NCI-H2107 (cell line): ENCODE results near the gene PPP1CA.
"Not testable (repeated sequence)": the region's sequence is repeated elsewhere in the genome, so short reads cannot be mapped to it uniquely, and the experiment has no call there.

Experiments
- DNase-seq: peaks from one replicate; lab custom pipeline; 2025; lab: John Stamatoyannopoulos, UW

The PPP1CA gene

GRCh38 chr11:67434395-67434881, 32.8 kb upstream of the PPP1CA start:
- no peak for DNase-seq

- DNase-seq: no peak
These were observed 32.1 kb upstream of the PPP1CA start for GRCh38 chr11:67433536-67434394.

- DNase-seq: no peak
These were observed 31.1 kb upstream of the PPP1CA start for GRCh38 chr11:67432655-67433349.

GRCh38 chr11:67431346-67432249, 29.9 kb upstream of the PPP1CA start:
- DNase-seq: no peak

- DNase-seq: no peak
These were observed 28.1 kb upstream of the PPP1CA start for GRCh38 chr11:67429722-67430121.

- DNase-seq: no peak
These were observed 27.5 kb upstream of the PPP1CA start for GRCh38 chr11:67429038-67429668.

- peak; percentile 96 for DNase-seq
These were observed 26.7 kb upstream of the PPP1CA start, which contains the start of gene RPS6KB2 for GRCh38 chr11:67428052-67429001. TSS of gene RPS6KB2 (plus strand) at chr11:67428494. CDS start at chr11:67428546, 52 bp downstream.

- not testable (repeated sequence) for DNase-seq
These were observed 25.8 kb upstream of the PPP1CA start for GRCh38 chr11:67427364-67427859.

- no peak for DNase-seq
These were observed 22.4 kb upstream of the PPP1CA start for GRCh38 chr11:67423891-67424613.

- no peak for DNase-seq
These were observed 21.8 kb upstream of the PPP1CA start for GRCh38 chr11:67423466-67423865.

GRCh38 chr11:67422891-67423290, 21.2 kb upstream of the PPP1CA start:
- no peak for DNase-seq

GRCh38 chr11:67421430-67422031, 19.9 kb upstream of the PPP1CA start:
- DNase-seq: no peak

GRCh38 chr11:67420646-67421429, 19.2 kb upstream of the PPP1CA start:
- peak; percentile 88 for DNase-seq

- no peak for DNase-seq
These were observed 18.5 kb upstream of the PPP1CA start for GRCh38 chr11:67420147-67420645.

GRCh38 chr11:67419325-67420049, 17.8 kb upstream of the PPP1CA start:
- DNase-seq: no peak

- DNase-seq: no peak
These were observed 17.0 kb upstream of the PPP1CA start for GRCh38 chr11:67418476-67419281.
